GM18867 (cell line): ENCODE results near the gene ATP11A.
"Not testable (repeated sequence)": the region's sequence is repeated elsewhere in the genome, so short reads cannot be mapped to it uniquely, and the experiment has no call there.

Experiments used
- ATAC-seq: cut with Tn5 transposase; IDR thresholded peaks from one replicate; pipeline ENCODE4 v1.9.1; 2021; ENCODE audit warnings: mild to moderate bottlenecking, moderate library complexity; ENCODE audit not compliant: unreplicated experiment

ATP11A gene

GRCh38 chr13:112851107-112852038, 161.5 kb downstream of the ATP11A start:
- no peak for ATAC-seq

DNA sequence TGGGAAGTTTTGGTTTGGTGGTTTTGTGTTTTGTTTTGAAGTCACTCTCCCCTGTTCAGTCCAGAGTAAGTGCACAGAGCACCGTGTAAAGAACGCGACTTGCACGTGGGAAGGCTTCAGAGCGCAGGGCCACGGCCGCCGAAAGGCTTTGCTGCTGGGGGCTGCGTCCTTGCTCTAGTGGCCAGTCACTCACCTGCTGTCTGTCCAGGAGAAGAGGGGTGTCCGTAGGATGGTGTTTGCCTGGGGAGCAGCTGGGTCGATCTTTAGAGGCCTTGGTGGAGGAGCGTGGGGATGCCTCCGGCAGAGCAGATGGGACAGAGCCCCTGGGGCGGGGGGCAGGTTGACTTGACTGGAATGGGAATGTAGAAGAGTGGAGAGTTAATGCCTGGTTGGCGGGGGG, 162.6 kb downstream of the ATP11A start:
- ATAC-seq = no peak

GRCh38 chr13:112852808-112853207, 163.0 kb downstream of the ATP11A start:
- no peak for ATAC-seq

DNA sequence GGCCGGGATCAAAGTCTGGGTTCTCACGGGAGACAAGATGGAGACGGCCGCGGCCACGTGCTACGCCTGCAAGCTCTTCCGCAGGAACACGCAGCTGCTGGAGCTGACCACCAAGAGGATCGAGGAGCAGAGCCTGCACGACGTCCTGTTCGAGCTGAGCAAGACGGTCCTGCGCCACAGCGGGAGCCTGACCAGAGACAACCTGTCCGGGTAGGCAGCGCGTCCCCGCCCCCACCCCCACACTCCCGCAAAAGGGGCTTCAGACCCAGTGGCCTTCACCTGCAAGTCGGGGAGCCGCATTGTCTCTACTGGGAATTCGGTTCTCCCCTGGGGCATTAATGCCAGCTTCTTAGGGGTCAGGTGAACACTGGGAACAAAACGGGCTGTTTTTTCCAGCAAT, 164.5 kb downstream of the ATP11A start:
- ATAC-seq = no peak

GRCh38 chr13:112855859-112856258, 166.0 kb downstream of the ATP11A start:
- no peak for ATAC-seq

GRCh38 chr13:112857914-112858490, 168.2 kb downstream of the ATP11A start:
- no peak for ATAC-seq

DNA sequence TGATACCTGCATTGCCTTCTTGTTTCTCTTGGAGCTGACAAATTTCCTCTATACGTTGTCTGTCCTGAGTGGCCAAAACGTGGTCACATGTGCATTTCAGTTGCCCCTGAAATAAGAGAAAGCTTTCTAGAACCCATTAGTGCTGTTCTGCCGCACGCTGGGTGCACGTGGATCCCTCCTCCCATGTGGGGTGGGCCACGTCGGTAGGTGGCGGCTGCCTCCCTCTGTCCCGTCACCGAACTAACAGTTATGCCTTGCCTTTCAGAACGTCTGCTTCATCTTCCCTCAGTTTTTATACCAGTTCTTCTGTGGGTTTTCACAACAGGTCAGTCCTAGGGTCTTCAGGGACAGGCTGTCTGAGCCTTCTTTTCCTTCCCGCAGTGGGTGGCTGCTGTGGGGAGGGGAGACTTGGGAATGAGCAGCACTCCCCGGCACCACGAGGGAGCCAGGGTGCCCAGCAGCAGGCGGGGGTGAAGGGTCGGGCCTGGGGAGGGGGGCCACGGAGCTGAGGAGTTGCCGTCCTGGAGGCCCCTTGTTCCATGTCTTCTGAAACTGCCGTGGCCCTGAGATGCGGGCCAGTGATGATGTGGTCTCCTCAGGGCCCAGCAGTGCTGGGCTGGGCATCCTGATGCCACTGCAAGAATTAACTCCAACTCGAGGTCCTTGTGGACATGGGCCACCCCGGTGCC, 169.4 kb downstream of the ATP11A start:
- ATAC-seq = no peak

DNA sequence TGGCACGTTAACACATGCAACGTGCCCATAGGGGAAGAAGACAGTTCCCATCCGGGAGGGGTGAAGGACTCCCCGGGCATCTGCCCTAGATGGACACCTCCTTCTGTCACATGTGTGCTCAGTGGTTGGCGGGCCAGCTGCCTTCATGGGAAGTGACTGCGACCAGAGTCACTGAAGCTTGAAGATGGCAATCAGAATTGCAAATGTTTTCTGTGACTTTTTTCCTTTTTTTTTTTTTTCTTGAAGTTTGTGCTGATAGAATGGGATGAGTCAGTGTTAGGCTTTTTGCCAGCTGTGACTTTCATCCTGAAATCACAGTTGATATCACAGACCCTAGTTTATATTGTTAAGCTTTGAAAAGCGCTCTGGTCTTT, 170.0 kb downstream of the ATP11A start:
- no peak for ATAC-seq

DNA sequence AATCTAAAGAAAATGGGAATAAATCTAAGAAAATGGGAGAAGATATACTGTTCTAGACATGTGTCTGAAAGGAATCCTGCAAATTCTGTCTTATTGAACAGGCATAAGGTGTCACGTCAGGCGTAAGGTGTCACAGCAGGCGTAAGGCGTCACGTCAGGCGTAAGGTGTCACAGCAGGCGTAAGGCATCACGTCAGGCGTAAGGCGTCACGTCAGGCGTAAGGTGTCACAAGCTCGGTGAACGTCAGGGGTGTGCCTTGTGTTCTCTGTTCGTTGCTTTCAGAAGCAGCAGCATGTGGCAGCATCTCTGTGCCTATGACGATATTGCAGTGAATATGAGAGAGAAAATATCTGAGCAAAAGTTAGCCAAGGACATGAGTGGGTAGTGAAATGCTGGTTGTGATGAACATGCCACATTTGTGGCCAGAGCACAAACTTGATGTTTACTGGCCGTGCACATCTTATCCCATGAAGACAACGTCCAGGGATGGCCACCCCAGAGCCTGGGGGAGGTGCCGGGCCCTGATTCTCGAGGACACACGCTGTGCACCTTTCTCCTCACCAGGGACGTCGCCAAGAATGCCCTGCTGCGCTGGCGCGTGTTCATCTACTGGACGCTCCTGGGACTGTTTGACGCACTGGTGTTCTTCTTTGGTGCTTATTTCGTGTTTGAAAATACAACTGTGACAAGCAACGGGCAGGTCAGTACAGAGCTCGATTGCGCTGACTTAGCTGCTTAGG, 172.2 kb downstream of the ATP11A start:
- no peak for ATAC-seq

DNA sequence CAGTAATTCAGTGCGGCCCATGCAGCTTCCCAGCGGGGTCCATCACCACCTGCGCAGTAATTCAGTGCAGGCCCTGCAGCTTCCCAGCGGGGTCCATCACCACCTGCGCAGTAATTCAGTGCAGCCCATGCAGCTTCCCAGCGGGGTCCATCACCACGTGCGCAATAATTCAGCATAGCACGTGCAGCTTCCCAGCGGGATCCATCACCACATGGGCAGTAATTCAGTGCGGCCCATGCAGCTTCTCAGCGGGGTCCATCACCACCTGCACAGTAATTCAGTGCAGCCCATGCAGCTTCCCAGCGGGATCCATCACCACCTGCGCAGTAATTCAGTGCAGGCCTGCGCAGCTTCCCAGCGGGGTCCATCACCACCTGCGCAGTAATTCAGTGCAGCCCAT, 173.5 kb downstream of the ATP11A start:
- ATAC-seq = not testable (repeated sequence)

GRCh38 chr13:112865478-112865877, 175.6 kb downstream of the ATP11A start:
- ATAC-seq = not testable (repeated sequence)

GRCh38 chr13:112867301-112867711, 177.5 kb downstream of the ATP11A start:
- no peak for ATAC-seq

GRCh38 chr13:112868308-112868707, 178.5 kb downstream of the ATP11A start:
- no peak for ATAC-seq

DNA sequence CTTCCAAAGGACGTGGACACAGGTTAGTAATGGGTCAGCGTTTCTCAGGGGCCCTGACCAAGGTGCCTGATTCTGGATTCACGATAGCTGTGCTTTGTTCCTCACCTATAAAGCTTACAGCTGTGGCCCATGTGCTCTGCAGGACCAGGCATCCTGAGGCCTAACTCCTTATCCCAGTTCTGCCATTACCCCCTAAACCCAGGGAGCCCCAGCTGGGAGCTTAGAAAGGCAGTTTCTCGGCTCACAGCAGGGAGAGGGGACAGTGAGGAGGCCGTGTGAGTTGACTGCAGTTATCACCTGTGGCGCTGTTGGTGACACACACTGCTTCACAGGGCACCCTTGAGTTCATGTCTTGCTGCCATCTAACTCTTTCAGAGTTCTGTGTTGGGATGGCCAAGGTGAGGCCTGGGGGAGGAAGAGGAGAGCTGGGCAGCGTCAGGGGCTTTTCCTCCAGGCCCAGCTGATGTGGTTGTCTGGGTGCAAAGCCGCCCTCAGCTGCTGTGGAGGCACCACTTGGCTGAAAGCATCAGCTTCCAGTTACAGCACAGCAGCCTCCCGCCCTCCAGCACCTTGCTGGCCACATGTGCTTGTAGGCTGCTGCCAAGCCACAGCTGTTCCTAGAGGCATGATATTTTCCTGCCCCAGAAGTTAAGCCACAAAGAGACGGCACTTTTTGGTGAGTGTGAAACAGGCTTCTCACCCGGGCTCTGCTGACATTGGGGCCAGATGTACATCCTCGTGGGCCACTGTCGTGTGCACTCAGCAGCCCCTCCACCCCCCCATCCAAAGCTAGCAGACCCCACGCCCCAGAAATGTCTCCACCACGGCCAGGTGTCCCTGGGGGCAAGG, 179.6 kb downstream of the ATP11A start:
- no peak for ATAC-seq

DNA sequence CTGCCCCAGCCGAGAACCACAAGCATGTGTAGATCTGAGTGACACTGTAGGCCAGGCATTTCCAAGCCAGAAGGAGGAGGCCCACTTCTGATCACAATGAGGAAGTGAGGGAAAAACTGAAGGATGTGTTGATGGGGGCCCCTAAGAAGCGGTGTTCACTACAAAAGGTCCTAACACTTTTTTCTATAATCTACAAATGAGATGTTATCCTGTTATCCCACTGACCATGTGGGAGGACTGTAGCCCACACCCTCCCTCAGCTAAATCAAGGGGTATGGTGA, 180.2 kb downstream of the ATP11A start:
- no peak for ATAC-seq

- no peak for ATAC-seq
Observed at GRCh38 chr13:112870737-112871287, 181.0 kb downstream of the ATP11A start.

- ATAC-seq = no peak
Observed at GRCh38 chr13:112871742-112872141, 181.9 kb downstream of the ATP11A start.

GRCh38 chr13:112872657-112873631, 183.1 kb downstream of the ATP11A start:
- ATAC-seq = not testable (repeated sequence)
